Amniotic epithelial cell (primary cell): ENCODE data around the gene MBD1.
A peak's percentile ranks its signal among the peaks of the same experiment; 100 is the strongest.
"Not testable (repeated sequence)": the region's sequence is repeated elsewhere in the genome, so short reads cannot be mapped to it uniquely, and the experiment has no call there.

Experiments
- DNase-seq: peaks from one replicate; pipeline ENCODE4 v3.0.0-alpha.2; 2010; ENCODE audit warnings: low read depth

MBD1 gene, protein sequence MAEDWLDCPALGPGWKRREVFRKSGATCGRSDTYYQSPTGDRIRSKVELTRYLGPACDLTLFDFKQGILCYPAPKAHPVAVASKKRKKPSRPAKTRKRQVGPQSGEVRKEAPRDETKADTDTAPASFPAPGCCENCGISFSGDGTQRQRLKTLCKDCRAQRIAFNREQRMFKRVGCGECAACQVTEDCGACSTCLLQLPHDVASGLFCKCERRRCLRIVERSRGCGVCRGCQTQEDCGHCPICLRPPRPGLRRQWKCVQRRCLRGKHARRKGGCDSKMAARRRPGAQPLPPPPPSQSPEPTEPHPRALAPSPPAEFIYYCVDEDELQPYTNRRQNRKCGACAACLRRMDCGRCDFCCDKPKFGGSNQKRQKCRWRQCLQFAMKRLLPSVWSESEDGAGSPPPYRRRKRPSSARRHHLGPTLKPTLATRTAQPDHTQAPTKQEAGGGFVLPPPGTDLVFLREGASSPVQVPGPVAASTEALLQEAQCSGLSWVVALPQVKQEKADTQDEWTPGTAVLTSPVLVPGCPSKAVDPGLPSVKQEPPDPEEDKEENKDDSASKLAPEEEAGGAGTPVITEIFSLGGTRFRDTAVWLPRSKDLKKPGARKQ

DNA sequence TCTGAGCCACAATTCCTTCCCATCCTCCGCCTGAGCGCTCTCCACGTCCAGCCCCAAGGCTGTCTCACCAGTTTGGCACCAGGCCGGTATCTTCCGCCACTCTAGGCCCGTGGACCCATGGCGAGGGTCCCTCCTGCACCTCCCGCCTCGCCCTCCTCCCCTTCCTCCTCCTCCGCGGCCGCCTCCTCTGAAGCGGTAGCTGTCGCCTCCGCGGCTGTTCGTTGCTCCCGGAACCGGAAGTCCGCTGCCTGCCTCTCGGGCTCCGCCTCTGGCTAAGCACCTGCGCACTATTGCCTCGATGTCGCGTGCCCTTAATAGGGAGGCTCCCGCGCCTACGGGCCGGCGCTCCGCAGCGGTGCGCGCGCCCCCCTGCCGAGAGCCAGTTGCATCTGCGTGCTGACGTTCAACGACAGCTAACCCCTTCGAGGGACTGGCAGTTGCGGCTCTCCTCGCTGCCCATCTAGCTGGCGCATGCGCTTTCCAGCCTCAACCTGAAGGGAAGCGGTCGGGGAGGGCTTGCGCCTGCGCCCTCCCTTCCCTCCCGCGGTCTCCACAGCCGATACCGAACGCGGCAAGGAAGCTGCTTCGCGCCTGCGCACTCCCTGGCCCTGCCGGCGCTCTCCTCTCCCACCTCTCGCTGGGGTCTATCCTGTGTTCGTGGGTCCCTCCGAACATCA lies at the start of gene MBD1:
Gene MBD1, minus strand, starts transcription at position 229 of the 677 bp plus-strand sequence. CDS start 1,531 bp downstream, outside the sequence.
- peak; percentile 98 for DNase-seq

DNA sequence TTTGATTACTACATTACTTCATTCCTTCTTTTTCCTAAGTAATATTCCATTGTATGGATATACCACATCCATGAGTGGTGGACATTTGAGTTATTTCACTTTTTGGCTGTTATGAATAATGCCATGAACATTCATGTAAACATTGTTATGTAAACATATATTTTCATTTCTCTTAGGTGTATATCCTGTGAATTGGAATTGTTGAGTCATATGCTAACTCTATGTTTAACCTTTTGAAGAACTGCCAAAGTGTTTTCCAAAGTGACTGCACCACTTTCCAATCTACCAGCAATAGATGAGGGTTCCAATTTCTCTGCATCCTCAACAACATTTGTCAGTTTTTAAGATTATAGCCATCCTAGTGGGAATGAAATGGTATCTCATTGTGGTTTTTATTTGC lies 48.9 kb upstream of the MBD1 start:
- DNase-seq = no peak

DNA sequence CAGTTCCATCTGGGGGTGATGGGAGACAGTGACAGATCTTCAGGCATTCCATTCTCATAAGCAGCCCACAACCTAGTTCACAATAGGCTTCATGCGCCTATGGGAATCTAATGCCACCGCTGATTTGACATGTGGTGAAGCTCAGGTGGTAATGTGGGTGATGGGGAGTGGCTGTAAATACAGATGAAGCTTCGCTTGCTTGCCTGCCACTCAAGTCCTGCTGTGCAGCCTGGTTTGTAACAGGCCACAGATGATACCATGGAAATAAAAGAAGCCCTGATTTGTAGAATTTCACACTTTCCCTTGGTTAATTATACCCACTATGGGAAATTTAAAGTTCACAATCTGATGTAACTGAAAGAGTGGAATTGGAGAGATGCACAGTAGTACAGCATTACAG lies 46.7 kb upstream of the MBD1 start:
- no peak for DNase-seq

DNA sequence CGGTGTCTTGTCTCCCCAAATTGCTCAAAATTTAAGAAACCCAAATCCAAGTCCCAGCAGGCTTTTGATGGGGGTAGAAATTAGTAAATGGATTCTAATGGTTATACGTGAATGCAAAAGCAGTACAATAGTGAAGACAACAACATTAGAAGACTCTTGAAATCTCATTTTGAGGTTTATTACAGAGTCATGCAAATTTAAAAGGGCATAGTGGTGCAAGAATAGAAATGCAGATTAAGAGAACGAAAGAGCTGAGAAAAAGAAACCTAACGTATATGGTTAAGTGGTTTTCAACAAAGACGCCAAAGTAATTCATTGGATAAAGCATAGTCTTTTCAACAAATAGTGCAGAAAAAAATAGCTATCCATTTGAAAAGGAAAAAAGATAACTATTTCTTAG lies 39.4 kb upstream of the MBD1 start:
- DNase-seq = no peak

DNA sequence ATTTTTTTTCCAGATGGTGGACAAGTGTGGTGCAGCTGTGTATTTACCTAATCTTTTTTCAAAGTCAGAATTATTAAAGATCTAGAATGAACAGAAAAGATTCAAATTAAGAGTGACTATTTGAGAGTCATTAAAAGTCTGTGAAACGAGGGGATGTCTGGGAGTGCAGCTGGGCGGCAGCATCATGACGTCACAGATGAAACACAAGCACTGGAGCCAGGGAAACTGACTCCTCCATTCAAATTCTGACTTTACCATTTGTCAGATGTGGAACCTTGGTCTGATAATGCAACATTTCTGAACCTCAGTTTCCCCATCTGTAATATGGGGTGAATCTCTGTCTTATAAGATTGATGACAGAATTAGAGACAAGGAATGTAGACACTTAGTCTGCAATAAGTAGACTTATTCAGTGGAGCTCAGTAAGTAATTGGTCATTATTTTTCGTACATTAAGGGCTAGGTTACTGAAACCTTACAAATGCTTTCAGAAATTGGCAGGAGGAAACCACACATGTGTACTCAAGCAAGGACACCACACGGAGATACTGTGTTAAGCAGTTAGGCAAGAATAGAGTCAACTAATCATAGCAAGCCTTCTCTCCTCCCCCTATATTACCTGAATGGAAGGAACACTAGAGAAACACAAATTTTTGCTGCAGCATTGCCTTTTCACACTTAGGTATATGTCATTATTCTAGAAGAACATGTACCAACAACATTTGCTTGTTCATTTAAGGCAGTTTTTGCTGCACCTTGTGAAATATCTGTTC lies 34.0 kb upstream of the MBD1 start:
- no peak for DNase-seq

DNA sequence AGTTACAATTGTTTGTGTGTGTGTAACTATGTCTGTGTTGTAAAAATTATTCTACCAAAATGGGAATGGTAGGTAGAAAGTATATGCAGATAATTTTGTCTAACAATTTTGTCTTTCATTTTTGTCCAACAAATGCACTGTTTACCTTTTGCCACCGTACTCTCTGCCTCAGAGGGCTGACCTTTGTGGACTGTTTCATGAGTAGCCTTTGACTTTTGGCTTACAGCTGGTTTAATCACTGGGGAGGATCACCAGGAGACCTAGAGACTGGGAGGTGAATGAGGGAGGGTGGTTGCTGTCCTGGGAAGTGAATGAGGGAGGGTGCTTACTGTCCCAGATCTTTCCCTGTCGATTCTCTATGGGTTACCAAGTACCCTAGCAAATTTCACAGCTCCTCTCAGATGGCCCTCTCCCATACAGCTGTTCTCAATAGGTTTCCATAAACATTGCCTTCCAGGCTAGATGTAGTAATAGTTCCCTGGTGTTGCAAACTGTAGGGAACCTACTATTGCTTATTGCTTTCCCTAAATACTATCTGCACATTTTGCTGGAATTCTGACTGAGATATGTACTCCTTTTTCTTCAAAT lies 32.6 kb upstream of the MBD1 start:
- DNase-seq = no peak

DNA sequence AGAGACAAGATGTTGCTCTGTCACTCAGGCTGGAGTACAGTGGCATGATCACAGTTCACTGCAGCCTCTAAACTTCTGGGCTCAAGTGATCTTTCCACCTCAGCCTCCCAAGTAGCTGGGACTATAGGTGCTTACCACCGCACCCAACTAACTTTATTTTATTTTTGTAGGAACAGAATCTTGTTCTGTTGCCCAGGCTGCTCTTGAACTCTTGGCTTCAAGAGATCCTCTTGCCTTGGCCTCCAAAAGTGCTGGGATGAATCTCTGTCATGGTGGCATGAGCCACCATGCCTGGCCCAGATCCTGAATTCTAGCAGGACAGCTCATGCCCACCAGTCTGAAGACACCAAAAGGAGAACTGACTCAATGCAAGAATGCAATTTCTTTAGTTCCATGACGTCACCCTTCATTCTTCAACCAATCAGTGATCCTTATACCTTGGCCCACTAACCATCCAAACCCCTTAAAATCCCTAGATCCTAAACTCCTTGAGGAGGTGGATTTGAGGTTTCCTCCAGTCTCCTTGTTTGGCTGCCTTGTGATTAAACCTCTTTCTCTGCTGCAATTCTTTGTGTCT lies 31.8 kb upstream of the MBD1 start:
- no peak for DNase-seq

DNA sequence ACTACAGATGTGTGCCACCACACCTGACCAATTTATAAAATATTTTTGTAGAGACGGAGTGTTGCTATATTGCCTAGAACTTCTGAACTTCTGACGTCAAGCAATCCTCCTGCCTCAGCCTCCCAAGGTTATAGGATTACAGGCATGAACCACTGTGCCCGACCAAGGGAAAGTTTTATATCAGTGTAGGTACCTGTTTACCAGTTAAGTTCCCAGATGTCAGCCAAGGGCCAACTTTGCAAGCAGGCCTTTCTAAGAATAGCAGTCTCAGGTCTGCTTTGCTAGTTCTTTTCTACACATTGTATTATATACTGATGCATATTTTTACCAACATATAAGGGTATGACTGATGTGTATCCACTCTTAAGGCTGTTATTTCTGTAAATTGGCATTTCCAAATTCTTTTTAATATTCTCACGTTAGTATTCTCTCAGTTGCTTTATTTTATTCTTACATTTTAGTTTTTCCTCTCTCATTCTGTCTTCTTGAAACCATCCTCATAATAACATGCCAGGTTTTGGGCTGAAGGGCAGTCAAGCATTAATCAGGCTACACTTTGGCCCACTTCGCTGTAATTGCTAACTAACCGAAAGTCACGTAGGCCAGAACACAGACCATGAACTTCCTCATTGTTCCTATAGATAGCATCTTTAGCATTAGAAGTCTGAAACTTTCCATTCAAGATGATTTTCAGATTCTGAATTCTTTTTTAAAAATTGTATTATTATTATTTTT lies 31.1 kb upstream of the MBD1 start:
- DNase-seq = no peak

DNA sequence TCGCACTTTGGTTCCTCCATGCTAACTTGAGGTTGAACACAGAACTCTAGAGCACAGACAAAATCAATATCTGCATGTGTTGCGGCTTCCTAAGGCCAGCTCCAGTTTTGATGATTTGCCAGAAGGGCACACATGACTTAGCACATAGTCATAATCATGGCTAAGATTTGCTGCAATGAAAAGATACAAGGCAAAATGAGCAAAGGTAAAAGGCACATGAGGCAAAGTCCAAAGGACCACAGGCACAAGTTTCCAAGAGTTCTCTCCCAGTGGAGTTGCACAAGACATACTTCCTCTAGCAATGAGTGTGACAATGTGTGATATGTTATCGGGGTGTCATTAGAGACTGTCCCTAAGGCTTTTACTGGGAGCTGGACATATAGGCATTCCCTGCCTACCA lies 30.3 kb upstream of the MBD1 start:
- DNase-seq = no peak

DNA sequence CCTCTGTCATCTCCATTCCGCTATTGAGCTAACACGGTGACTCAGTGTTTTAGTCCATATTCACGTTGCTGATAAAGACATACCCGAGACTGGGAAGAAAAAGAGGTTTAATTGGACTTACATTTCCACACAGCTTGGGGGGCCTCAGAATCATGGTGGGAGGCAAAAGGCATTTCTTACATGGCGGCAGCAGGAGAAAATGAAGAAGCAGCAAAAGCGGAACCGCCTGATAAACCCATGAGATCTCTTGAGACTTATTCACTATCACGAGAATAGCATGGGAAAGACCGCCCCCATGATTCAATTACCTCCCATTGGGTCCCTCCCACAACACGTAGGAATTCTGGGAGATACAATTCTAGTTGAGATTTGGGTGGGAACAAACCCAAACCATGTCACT lies 28.8 kb upstream of the MBD1 start:
- DNase-seq = no peak

DNA sequence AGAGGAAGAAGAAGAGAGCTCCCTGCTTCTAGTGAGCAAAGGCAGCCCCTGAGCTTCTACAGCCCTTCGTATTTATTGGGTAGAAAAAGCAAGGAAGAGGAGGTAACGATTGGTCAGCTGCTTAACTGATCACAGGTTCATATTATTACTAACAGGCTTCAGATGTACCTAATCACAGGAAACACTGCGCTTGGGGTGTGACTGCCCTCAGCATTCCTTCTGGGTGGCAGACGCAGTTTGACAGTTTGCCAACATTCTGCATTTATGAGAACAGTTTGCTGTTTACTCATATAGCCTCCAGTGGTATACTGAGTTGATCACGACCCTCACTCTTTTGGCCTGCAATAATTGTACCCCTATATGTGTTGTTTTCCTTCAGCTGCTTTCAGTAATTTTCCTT lies 27.5 kb upstream of the MBD1 start:
- not testable (repeated sequence) for DNase-seq

DNA sequence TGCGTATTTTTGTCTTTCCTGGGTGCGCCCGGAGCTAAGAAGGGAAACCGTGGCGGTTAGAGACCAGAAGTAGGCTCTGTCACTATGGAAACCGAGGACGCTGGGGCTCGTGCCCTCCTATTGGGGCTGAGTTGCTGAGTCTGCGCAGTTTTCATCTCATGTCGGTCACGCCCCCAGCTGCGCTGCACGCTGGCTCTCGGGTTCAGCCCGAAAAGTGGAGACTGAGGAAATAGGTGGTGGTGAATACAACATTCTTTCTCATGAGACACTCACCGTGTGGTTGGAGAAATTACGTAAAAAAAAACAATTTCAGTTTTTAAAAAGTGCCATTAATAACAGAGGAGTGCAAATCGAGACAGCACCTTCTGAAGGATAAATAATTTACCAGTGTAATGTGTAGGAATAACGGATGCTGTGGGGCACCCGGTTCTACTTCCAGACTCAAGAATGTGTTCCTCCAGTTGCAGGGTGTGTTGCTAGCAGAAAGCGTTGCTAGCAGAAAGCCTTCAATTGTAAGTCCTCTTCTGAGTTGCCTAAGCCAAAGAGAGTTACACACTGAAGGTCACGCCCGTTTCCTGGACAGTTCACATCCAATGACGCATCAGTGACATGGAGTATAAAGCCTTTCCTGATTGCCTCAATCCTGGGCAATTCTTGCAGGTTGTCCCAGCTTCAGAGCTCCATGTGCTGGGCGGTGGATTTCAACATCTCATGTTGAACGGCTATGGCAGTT lies 26.6 kb upstream of the MBD1 start:
- DNase-seq = peak; percentile 97

DNA sequence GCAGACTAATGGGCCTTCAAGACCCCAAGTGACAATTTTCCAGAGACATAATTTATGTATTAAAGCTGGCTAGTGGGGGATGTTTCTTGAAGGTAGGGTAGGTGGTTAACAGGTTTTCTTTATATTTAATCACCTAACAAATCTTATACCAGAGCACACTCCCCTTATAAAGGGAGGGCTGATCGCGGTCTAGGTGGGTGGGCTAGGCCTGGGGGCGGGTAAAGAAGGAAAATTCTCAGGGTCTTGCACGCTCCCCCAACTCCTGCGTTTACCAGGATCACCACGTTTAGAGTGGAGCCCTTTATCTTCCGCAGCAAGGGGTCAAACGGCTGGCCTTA lies 26.0 kb upstream of the MBD1 start:
- DNase-seq = no peak

DNA sequence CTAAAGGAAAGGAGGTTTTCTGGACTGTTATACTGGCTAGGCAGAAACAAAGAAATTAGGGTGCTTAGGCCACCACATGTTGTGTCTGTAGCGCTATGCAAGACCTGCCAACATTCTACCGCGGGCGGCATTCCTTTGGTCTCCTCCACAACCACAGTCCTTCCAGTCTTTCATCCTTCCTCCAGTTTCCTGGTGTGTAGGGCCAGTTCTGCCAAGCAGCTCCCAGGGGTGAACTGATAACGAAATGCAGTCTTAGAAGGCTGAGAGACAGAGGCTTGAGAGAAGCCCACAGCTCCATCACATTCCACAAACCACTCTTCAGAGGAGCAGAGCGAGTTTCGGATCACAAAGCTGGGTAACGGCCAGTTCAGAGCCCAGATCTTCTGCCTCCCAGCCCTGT lies 25.6 kb upstream of the MBD1 start:
- DNase-seq = peak; percentile 98

DNA sequence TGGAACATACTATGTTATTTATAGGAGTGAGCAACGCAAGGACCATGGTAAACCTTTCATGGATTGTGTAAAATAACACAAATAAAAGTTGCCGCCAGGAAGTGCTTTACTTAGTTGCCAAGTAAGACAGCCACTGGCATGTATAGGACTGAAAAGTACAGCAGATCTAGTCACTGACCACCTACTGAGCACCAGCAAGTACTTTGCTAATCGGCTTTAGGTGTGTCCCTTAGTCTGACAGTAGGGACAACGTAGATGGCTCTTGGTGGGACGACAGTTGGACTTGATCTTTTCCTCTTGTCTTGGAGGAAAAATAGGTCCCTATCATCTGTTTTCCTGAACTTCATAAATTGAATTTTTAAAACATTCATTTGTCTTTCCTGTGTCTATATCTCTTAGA lies 19.8 kb upstream of the MBD1 start:
- no peak for DNase-seq

DNA sequence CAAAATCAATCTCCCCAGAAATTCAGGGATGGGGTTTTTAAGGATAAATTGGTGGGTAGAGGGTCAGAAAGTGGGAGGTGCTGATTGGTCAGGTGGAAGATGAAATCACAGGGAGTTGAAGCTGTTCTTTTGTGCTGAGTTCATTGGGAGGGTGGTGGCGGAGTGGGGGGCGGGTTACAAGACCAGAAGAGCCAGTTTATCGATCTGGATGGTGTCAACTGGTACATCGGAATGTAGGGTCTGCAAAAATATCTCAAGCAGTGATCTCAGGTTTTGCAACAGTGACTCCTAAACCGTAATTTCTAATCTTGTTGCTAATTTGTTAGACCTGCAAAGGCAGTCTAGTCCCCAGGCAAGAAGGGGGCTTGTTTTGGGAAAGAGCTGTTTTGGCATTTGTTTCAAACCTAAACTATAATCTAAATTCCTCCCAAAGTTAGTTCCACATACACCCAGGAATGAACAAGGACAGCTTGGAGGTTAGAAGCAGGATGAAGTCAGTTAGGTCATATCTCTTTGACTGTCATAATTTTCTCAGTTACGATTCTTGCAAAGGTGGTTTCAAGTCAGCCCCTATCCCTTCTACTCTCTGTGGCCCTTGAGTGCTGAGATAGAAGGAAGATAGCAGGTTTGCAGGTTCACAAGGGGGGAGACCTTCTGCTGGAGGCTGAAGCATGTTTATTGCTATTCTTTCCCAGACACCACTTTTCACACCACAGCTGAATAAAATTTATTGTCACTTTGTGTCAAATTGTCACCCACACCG lies 18.5 kb upstream of the MBD1 start:
- no peak for DNase-seq

DNA sequence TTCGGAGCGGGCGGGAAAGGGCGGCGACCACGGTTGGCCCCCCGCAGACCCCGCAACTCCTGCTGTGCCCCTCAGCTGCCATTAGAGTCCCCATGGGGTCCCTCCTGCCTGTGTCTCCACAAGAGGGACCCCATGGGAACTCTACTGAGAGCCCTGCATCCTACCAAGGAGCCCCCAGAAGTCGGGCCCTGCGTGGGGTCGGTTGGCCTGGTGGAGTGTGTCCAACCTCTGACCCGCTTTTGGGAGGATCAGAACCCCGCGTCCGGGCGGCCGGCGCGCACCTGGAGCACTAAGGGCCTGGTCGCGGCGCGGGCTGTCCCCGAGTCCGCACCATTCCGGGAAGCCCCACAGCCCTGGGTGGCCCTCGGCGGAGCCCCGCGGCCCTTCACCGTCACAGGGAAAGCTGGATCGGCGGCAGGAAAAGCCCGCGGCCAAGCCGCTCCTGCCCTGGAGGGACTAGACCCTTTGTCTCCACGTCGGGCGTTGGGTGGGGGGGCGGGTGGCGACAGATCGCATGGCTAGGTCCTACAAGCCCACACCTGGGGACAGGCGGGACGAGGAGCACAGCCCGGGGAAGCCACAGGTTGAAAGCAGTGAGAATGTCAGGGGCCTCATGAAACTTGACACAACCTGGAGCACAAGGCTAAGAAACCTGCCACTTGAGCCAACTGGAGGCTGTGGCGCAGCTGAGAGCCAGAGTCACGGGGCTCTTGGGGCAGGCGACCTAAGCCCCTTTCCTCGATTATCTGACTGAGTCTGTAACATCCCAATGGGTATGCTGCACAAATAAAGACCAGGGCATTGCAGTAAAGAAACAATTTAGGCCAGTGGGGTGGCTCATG lies 17.3 kb upstream of the MBD1 start:
- DNase-seq = no peak

DNA sequence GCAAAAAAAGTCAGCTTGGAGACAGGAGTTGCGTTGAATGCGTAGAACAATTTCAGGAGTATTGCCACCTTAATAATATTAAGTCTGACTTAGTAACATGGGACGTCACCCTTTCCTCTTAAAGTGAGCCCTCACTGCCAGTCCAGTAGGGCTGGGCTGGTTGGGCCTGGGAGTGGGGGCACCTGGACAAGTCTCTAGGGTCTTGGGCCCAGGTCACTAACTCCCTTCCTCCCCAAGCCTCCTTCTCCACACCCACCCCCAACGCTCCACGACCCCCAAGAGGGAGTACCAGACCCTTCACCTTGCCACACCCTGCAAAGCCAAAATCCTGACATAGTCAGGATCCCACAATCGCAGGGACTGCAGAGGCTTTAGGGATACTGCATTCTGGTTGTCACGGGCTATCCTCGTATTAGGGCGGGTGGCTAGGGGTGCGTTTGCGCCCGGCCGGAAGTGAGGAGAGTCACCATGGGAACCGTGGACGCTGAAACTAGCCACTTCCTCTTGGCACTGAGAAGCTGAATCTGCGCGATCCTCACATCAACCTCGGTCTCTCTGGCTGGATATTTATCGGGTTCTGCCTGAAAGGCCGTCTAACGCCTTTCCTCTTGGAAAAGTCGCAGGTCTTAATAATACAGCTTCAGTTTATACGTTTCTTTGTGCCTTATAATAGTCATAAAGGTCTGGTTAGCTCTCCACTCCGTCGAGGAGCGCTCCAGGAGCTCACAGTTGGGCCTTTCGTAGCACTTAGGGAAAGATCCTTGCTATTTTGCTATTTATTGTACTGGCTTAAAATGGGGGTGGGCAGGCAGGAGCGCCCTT lies 16.5 kb upstream of the MBD1 start:
- peak; percentile 71 for DNase-seq
